SK-N-DZ (cell line): ENCODE measurements around the gene PABPN1.
"Not testable (repeated sequence)": the region's sequence is repeated elsewhere in the genome, so short reads cannot be mapped to it uniquely, and the experiment has no call there.

Experiments used
- DNase-seq: peaks from one replicate; pipeline ENCODE4 v3.0.0-alpha.2; 2015; ENCODE audit warnings: low spot score

Gene PABPN1

DNA sequence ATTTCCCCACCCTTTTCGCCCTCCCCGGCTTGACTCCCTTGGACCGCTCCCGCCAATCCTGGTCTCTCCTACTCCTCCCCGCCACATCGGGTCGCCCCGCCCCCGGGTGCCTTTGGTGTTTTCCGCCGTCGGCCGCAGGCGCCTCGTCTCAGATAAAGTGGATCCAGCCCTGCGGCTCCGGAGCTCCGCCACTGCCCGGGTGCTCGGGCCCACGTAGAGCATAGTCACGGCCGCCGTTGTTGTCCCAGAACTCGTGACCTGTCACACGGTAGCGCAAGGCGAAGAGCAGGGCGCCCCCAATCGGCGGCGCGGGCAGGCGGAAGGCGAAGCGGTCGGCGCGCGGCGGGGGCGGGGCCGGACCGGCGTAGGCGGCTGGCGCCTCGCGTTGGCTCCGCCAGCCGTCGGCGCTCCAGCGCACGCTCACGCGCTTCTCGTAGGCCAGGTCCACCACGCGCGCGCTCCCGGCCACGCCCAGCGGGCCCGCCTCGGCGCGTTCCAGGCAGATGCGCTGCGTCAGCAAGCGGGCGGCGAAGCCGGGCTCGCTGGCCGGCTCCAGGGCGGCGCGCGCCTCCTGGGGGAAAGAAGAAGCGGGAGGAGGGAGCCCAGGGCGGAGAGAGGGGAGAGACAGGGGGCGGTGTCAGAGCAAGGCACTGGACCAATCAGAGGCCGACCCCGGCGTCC lies 19.8 kb upstream of the PABPN1 start:
- DNase-seq = peak; percentile 98

DNA sequence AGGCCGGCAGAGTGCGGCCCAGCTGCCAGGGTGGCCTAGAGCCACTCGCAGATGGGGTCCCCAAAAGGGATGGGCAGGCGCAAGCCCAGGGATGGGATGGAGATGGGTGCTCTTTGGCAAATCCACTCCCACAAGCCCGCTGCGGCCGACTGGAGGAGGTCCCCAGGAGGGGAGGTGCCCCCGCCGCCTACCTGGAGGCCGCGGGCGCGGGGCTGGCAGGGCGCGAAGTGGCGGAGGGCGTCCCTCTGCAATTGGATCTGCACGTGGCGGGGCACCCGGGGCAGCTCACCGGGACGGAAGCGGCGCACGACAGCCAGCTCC lies 19.3 kb upstream of the PABPN1 start:
- no peak for DNase-seq

DNA sequence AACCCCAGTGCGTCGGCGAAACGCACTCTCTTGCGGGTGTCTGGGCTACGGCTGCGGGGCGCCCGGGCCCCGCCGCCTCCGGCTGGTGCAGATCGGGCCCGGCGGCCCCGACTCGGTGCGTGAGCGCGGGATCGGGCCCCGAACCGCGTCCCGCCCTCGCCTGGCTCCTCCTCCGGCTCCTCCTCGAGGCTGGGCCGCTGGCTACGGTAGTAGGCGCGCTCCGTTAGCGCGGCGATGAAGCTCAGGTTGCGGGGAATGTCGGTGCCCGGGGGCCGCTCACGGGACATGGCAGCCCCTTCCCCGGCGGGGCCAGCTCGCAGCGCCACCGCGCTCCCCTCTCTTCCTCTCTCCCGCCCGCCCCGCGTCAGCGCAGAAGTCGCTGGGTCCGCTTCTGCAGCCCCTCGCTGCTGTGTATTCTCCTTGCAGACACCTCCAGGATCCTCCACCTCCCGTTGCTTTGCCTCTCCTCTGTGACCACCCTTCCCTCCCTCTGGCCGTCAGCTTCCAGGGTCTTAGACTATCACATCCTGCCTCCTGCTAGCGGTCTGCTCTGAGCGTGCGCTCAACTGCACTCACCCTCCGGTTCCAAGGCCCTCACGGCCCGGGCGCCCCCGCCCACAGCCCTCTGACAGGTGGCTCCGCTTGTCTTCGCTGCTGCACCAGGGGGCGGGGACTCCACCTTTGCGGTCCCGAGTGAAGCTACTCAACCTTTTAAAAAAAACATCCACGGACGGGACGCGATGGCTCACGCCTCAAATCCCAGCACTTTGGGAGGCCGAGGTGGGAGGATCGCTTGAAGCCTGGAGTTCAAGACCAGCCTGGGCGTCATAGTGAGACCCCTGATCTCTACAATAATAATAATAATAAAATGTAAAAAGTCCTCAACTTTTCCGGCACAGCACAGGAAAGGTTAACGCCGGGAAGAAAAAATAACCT lies 18.7 kb upstream of the PABPN1 start, which contains the start of gene PPP1R3E:
TSS of gene PPP1R3E (minus strand) at position 570 of the 936 bp plus-strand sequence. CDS start at position 287, 283 bp downstream.
- peak; percentile 85 for DNase-seq

DNA sequence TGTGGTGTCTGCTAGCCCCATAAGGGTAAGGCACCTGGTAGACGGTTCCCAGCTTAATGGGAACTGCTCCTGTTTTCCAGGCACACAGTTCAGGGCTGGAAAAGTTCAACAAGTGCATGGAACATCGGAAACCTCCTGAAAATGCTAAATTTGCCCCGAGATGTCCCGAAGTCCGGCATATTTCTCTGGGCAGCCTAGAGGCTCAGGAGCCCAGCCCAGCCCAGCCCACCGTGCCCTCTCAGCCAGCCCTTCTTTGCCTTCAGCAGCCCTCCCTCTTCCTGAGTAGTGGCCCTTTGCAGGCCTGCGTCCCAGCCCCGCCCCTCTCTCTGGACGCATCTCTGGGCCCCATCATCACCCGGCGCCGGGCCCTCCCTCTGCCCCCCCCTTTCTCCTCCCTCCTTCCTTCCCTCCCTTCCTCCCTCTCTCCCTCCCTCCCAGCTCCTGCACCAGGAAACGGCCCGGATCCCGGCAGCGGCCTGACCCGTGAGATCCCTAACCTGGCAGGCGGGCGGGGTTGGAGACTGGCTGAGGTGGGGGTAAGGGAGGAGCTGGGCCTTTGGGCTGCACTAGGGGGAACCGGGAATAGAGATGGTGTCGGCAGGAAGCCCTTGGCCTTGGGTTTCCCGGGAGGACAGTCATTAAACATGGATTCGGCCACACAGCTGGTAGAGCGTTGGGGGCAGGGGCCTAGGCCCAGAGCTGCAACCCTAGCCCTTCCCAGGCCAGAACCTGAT lies 14.7 kb upstream of the PABPN1 start, which contains the start of gene BCL2L2:
TSS of gene BCL2L2 (plus strand) at position 422 of the 734 bp plus-strand sequence. CDS start 935 bp downstream, outside the sequence.
- peak; percentile 86 for DNase-seq

DNA sequence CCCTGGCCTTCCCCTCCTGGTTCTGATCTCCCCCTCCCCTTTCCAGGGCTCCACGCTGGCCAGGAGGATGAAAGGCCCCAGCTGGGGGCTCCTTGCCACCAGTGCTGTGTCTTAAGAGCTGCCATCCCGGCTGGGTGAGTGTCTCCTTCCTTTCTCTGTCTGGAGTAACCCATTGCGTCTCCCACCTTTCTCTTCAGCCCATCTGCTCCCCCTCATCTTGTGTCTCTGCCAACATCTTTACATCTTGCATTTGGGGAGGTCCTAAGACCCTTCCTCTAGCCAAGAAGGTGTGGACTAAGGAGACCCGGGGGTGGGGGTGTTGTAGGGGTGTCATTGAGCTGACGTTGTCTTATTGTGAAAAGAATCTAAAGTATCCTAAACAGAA lies 14.1 kb upstream of the PABPN1 start:
- DNase-seq = no peak

DNA sequence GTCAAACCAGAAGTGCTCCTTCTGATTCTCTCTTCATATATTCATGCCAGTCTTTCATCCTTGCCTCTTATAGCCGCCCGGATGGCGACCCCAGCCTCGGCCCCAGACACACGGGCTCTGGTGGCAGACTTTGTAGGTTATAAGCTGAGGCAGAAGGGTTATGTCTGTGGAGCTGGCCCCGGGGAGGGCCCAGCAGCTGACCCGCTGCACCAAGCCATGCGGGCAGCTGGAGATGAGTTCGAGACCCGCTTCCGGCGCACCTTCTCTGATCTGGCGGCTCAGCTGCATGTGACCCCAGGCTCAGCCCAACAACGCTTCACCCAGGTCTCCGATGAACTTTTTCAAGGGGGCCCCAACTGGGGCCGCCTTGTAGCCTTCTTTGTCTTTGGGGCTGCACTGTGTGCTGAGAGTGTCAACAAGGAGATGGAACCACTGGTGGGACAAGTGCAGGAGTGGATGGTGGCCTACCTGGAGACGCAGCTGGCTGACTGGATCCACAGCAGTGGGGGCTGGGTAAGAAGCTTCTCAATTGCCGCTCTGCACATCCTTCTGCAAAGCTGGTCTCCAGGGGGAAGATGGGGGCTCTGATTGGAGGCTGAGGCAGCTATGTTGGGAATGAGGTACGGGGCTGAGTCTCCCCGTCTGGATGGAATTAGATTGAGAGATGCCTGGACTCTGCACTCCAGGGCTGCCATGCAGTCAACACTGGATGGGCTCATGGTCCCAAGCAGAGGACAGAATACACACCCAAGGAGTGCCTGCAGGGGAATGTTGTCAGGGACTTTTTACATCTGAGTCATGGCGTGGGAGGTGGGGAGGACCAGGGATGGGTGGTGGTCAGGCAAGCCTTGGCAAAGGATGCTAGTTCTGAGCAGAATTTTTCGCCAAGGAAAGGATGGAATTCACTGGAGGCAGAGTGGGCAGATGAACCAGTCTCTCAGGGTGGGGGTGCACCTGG lies 13.3 kb upstream of the PABPN1 start:
- DNase-seq = no peak

DNA sequence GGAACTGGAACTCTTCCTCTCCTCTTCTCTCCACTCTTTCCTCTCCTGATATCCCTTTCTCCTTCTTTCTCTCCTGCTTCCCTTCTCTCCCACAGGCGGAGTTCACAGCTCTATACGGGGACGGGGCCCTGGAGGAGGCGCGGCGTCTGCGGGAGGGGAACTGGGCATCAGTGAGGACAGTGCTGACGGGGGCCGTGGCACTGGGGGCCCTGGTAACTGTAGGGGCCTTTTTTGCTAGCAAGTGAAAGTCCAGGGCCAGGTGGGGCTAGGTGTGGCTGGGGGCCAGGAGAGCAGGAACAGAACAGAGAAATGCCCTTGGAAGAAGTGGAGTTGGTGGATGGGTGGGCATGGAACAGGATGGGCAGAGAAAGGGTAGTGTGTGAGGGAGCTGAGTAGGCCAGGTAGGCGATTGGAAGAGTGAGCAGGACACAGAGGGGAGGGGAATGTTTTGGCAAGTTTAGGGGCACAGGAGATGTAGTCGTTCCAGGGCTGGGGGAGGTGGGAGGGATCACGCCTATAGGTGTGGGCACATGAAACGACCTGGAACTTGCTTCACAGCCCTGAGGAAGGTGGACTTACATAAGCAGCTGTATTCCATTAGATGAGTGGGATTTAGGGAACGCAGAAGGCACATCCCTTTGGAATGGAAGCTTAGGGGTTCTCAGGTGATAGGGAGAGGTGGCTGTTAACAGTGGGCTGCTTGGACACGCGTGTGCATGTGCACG lies 12.4 kb upstream of the PABPN1 start:
- DNase-seq = no peak

DNA sequence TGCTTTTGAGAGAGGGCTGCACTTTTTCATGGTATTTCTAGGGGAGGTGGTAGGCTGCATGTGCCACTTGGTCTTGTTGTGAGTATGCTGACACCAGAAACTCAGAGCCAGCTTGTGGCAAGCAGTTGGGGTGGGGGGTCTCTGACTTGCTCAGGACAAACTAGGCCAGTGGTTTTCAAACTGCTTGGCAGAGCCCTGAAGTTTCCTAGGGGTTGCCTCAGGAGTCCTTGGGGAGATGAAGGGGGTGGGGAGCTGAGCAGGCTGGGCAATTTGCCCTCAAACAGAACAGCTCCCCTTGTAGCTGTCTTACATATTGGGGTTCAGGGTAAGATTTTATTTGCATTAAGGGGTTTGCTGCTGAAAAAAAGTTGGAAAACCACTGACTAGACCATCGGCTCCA lies 10.7 kb upstream of the PABPN1 start:
- no peak for DNase-seq

DNA sequence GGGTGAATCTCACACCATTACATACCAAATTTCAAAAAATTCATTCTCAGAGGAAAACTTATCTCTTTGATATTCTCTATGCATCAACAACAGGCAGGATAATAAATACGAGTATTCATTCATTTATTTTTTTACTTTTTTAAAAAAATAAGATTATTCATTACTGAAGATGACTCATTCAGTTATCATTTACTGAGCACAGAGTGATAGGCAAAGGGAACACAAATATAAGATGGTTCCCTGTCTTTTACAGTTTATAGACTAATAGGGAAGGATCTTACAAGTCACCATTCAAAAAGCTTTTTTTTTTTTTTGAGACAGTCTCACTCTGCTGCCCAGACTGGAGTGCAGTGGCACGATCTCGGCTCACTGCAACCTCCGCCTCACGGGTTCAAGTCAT lies 5.0 kb upstream of the PABPN1 start:
- DNase-seq = no peak

DNA sequence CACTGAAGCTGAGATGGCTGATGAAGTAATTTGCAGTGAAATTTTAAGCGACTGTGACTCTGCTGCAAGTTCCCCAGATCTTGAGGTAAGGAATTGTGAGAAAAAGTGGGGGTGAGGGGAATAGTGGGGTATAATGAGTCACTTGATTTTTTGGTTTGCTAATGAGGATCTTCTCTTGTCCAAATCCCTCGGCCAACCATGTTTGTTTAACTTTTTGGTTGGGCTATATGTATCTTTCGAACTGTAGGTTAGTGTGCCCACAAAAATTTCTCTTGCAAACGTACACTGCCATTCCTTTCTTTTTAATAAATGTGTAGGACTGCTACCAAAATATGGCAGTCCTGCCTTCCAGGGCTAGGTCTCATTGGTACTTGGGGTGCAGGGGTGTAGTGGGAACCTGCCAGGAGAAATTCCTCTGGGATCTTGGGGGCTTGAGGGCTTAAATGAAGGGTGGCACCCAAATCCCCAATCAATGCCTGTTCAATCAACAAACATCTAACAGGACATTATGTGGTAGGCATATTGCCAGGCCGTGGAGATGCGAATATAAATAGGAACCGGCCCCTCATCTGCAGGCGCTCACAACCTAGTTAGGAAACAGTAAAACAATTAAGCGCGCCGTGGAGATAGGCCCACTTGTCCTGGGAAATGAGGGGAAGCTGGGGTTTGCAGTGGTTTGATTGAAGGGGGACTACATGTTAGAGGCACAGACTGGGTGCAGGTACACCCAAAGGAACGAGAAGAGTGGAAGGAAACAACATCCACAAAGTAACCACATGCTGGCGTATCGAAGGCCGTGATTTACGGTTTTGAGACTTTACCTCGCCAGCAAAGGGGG lies 1.3 kb upstream of the PABPN1 start:
- no peak for DNase-seq

DNA sequence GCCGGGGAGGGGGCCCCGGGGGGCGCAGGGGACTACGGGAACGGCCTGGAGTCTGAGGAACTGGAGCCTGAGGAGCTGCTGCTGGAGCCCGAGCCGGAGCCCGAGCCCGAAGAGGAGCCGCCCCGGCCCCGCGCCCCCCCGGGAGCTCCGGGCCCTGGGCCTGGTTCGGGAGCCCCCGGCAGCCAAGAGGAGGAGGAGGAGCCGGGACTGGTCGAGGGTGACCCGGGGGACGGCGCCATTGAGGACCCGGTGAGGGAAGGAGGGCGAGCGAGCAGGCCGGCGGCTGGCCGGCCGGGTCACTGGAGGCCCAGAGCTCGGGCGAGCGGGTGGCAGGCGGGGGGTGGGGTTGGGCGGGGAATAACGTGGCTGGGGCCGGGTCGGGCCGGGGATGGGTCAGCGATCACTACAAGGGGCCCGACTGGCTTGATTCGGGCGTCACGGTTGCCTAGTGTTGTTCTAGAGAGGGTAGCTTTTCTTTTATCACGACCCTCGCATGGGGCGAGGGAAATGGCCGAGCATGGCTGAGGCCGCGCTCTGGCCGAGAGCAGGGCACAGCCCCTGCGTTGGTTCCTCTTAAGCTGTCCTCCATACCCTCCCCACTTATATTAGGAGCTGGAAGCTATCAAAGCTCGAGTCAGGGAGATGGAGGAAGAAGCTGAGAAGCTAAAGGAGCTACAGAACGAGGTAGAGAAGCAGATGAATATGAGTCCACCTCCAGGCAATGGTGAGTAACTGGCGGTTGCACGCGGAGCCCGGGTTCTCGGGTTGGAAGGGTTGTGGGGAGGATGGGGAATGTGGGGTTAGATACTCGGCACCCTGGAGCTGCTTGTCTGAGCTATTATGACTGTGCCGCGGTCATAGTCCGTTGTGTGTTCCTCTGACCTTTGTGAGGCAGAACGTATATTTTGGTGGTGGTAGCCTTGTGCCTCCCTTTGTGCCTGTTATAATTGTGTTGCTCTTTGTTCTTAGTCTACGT lies 603 bp downstream of the PABPN1 start:
- peak; percentile 29 for DNase-seq

DNA sequence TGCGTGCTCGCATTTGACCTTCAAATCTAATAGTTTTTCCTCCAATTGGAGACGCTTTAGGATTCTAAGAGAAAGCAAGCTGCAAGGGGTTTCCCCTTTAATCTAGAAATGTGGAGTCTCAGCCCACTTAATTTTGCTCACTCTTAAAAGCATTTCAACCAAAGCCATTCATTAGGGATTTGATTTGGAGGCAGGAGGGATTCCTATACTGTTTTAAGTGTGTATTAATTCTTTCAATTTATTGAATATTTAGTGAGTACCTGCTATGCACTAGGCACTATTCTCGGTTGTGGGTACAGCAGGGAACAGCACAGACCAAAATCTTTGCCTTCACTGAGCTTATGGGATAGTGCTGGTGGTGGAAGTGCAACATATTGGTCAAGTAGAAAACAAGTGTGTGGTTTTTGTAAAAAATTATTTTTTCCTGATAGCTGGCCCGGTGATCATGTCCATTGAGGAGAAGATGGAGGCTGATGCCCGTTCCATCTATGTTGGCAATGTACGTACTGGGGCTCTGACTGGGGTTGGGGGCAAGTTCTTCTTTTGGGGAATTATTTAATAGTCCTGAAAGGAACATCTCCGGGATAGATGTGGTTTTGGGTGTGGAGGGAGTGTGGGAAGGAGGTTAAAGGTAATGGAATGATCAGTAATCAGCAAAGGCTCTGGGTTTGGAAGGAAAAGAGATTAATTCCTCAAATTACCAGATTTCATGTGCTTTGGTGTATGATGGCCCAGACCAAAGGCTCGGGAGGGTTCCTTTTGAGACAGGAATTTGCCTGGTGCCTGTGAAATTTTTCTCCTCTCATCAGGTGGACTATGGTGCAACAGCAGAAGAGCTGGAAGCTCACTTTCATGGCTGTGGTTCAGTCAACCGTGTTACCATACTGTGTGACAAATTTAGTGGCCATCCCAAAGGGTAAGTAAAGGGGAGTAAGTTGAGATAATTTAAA lies 1.6 kb downstream of the PABPN1 start:
- DNase-seq = no peak

DNA sequence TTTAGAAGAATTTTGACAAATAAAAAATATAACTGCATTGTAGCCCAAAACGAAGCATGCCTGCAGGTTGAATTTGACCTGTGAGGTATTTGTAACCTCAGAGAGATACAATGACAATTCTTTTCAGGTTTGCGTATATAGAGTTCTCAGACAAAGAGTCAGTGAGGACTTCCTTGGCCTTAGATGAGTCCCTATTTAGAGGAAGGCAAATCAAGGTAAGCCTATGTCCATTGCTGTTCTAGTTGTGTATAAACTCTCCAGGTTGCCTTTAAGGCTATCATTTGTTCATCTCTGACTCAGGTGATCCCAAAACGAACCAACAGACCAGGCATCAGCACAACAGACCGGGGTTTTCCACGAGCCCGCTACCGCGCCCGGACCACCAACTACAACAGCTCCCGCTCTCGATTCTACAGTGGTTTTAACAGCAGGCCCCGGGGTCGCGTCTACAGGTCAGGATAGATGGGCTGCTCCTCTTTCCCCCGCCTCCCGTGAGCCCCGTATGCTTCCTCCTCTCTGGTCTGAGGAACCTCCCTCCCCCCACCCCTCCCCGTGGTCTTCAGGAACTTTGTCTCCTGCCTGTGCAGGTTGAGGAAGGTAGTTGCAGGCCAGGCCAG lies 2.7 kb downstream of the PABPN1 start:
- no peak for DNase-seq

DNA sequence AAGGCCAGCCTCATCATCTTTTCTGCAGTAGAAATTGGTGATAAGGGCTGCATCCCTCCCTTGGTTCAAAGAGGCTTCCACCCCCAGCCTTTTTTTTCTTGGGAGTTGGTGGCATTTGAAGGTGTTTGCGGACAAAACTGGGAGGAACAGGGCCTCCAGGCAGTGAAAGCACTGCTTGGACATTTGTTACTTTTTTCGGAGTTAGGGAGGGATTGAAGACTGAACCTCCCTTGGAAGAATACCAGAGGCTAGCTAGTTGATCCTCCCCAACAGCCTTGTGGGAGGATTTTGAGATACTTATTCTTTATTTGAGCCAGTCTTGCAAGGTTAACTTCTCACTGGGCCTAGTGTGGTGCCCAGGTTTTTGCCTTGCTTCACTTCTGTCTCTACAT lies 3.2 kb downstream of the PABPN1 start:
- DNase-seq = no peak

DNA sequence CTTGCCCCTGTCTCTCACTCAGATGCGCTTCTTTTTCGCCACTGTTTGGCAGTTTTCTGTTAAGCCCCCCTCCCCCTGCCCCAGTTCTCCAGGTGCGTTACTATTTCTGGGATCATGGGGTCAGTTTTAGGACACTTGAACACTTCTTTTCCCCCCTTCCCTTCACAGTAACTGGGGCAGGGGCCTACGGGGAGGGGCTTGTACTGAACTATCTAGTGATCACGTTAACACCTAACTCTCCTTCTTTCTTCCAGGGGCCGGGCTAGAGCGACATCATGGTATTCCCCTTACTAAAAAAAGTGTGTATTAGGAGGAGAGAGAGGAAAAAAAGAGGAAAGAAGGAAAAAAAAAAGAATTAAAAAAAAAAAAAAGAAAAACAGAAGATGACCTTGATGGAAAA lies 3.7 kb downstream of the PABPN1 start:
- DNase-seq = no peak

DNA sequence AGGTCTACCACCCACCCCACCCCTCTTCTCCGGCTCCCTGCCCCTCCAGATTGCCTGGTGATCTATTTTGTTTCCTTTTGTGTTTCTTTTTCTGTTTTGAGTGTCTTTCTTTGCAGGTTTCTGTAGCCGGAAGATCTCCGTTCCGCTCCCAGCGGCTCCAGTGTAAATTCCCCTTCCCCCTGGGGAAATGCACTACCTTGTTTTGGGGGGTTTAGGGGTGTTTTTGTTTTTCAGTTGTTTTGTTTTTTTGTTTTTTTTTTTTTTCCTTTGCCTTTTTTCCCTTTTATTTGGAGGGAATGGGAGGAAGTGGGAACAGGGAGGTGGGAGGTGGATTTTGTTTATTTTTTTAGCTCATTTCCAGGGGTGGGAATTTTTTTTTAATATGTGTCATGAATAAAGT lies 4.5 kb downstream of the PABPN1 start:
- not testable (repeated sequence) for DNase-seq
